Measurements from ENCODE around the gene MTRFR. TPM values are rescaled to one million over a fixed set of nuclear protein-coding genes. Genes with fewer than 3 reads are reported as not detected.
"Not testable (repeated sequence)": the region's sequence is repeated elsewhere in the genome, so short reads cannot be mapped to it uniquely, and the experiment has no call there.

The MTRFR gene
- 15.9 TPM for polyA plus RNA-seq
- long read RNA-seq, donor 1, transcript C12orf65-201 (3 exons, 2,073 nt), result major isoform, 5 of 5 reads
- long read RNA-seq, donor 1, partial matches to known transcripts, result 0 of 5 reads
- long read RNA-seq, donor 1, other reads (novel, unspliced or antisense), result 0 of 5 reads
- long read RNA-seq, donor 2, transcript C12orf65-201 (3 exons, 2,073 nt), result major isoform, 10 of 203 reads
- long read RNA-seq, donor 2, partial matches to known transcripts, result 192 of 203 reads
- long read RNA-seq, donor 2, other reads (novel, unspliced or antisense), result 0 of 203 reads
- long read RNA-seq, donor 3, result 0 reads
- long read RNA-seq, donor 4, partial matches to known transcripts, result 0 of 3 reads
- long read RNA-seq, donor 4, other reads (novel, unspliced or antisense), result 0 of 3 reads
- long read RNA-seq, donor 5, transcript C12orf65-201 (3 exons, 2,073 nt), result major isoform, 6 of 9 reads
- long read RNA-seq, donor 5, partial matches to known transcripts, result 0 of 9 reads
- long read RNA-seq, donor 5, other reads (novel, unspliced or antisense), result 0 of 9 reads
- long read RNA-seq, donor 6, transcript C12orf65-201 (3 exons, 2,073 nt), result major isoform, 8 of 10 reads
- long read RNA-seq, donor 6, partial matches to known transcripts, result 0 of 10 reads
- long read RNA-seq, donor 6, other reads (novel, unspliced or antisense), result 0 of 10 reads
- long read RNA-seq, donor 7, transcript C12orf65-201 (3 exons, 2,073 nt), result major isoform, 6 of 8 reads
- long read RNA-seq, donor 7, partial matches to known transcripts, result 0 of 8 reads
- long read RNA-seq, donor 7, other reads (novel, unspliced or antisense), result 0 of 8 reads
- long read RNA-seq, donor 8, transcript C12orf65-201 (3 exons, 2,073 nt), result major isoform, 19 of 152 reads
- long read RNA-seq, donor 8, partial matches to known transcripts, result 128 of 152 reads
- long read RNA-seq, donor 8, other reads (novel, unspliced or antisense), result 0 of 152 reads
- long read RNA-seq, donor 9, transcript C12orf65-201 (3 exons, 2,073 nt), result major isoform, 12 of 14 reads
- long read RNA-seq, donor 9, partial matches to known transcripts, result 0 of 14 reads
- long read RNA-seq, donor 9, other reads (novel, unspliced or antisense), result 0 of 14 reads
- long read RNA-seq, donor 10, transcript C12orf65-201 (3 exons, 2,073 nt), result major isoform, 16 of 168 reads
- long read RNA-seq, donor 10, partial matches to known transcripts, result 149 of 168 reads
- long read RNA-seq, donor 10, other reads (novel, unspliced or antisense), result 0 of 168 reads
- long read RNA-seq, donor 11, transcript C12orf65-201 (3 exons, 2,073 nt), result major isoform, 13 of 25 reads
- long read RNA-seq, donor 11, partial matches to known transcripts, result 8 of 25 reads
- long read RNA-seq, donor 11, other reads (novel, unspliced or antisense), result 0 of 25 reads

DNA sequence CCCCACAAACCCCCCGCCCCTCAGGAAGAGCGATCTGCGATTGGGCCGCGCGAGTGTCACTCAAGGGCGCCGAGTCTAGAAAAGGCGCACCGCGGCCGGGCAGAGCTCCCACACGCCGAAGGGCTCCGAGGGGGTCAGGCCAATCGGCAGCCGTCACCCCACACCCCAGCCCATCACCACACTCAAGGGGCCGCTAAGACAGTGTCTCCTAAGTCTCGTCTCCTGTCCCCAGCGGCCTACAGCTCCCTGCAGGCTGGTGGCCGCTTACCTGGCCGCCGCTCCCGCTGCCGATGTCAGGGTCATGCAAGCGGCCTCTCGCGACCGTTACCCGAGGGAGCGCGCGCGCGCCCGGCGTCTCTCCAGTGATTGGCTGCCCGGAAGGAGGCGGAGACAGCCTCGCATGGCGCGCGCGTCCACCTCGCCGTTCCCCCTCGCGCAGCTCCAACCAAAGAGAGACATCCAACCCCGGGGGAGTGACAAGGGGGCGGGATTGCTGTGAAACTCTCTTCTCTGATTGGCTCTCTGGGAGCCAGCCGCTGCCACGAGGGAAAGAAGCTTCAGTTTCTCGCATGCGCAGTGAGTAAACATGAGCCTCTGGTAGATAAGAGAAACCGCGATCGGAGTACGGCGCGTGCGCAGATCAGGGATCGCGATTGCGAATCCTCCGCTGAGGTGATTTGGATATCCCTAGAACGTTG lies at the start of gene MTRFR, which contains the start of gene MPHOSPH9:
TSS of gene MTRFR (plus strand) at position 630 of the 698 bp plus-strand sequence. CDS start 20,239 bp downstream, outside the sequence.
TSS of gene MPHOSPH9 (minus strand) at position 335 of the 698 bp plus-strand sequence. CDS start 2,777 bp downstream, outside the sequence.
- peaks cover 7% of the 10 kb centered on the region for H3K4me1 ChIP-seq (ENCODE audit: control insufficient read depth, insufficient read depth, low read length)
- H3K4me3 ChIP-seq (ENCODE audit: low read length), result peak within 1 kb of the TSS; percentile 88
- WGBS (ENCODE audit: insufficient coverage, low lambda C conversion rate), result no CpG with 5 or more reads among the region's 66 CpGs
- H3K36me3 ChIP-seq (ENCODE audit: control insufficient read depth, insufficient read depth, low read length), result peaks cover 5% of the 10 kb centered on the region
- DNase-seq, result peak; percentile 100
- H3K9me3 ChIP-seq (ENCODE audit: control insufficient read depth, low read depth, low read length), result no peaks in the 10 kb centered on the region
- H3K27ac ChIP-seq (ENCODE audit: low read length), result peak within 1 kb of the TSS; percentile 83
- no peaks in the 10 kb centered on the region for H3K27me3 ChIP-seq (ENCODE audit: control insufficient read depth, insufficient read depth, low read length)

DNA sequence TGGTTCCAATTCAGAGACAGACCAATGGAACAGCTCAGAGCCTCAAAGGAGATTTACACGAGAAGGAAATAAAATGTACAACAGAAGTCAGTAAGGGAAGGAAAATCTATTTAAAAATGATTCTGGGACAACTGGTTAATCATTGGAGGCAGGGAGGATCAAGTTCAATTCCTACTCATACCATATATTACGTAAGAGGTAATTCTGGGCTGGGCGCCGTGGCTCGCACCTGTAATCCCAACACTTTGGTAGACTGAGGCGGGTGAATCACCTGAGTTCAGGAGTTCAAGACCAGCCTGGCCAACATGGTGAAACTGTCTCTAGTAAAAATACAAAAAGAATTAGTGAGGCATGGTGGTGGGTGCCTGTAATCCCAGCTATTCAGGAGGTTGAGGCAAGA lies 45.6 kb upstream of the MTRFR start:
- peaks cover 21% of the 10 kb centered on the region for H3K36me3 ChIP-seq (ENCODE audit: control insufficient read depth, insufficient read depth, low read length)
- H3K4me1 ChIP-seq (ENCODE audit: control insufficient read depth, insufficient read depth, low read length), result no peaks in the 10 kb centered on the region
- H3K9me3 ChIP-seq (ENCODE audit: control insufficient read depth, low read depth, low read length), result no peaks in the 10 kb centered on the region
- no peak for DNase-seq
- no peaks in the 10 kb centered on the region for H3K27me3 ChIP-seq (ENCODE audit: control insufficient read depth, insufficient read depth, low read length)
- no peak overlapping the region for H3K4me3 ChIP-seq (ENCODE audit: low read length)
- H3K27ac ChIP-seq (ENCODE audit: low read length), result no peak overlapping the region
- 86% methylated on average over 1 of the region's 6 CpGs for WGBS (ENCODE audit: insufficient coverage, low lambda C conversion rate)

DNA sequence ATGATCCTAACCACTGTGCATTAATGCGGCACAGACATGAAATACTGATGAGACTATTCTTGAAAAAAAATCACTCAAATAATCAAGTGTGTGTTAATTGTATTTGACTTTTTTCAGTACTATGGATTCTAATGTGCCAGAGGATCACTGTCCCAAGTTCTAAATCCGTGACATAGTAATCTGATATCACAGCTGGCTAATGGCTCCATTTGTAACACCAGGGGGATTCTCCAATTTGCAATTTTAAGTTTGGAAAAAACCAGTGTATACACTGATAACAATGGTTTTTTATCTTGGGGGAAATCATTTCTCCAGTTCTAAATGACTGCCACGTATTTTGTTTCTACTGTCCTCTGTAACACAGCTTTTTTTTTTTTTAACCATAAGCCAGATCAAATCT lies 33.3 kb upstream of the MTRFR start:
- H3K36me3 ChIP-seq (ENCODE audit: control insufficient read depth, insufficient read depth, low read length), result peaks cover 24% of the 10 kb centered on the region

DNA sequence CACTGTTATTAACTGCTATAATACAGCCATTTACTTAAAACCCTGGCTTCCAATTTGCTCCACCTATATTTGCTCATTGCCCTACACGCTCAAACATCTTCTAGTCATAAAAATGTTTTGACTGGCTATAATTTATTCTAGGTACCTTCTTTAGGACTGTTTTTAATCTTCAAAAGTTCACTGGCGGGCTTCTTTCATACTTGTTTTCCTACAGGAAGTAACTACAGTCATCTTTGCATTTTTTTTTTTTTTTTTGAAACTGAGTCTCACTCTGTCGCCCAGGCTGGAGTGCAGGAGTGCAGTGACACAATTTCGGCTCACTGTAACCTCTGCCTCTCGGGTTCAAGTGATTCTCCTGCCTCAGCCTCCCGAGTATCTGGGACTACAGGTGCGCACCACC lies 32.8 kb upstream of the MTRFR start:
- Histone ChIP-seq H3K4me3 (ENCODE audit: low read length) (no peak overlapping the region), H3K27ac (ENCODE audit: low read length) (no peak overlapping the region), H3K9me3 (ENCODE audit: control insufficient read depth, low read depth, low read length) (no peaks in the 10 kb centered on the region), H3K4me1 (ENCODE audit: control insufficient read depth, insufficient read depth, low read length) (no peaks in the 10 kb centered on the region), H3K27me3 (ENCODE audit: control insufficient read depth, insufficient read depth, low read length) (no peaks in the 10 kb centered on the region), H3K36me3 (ENCODE audit: control insufficient read depth, insufficient read depth, low read length) (peaks cover 25% of the 10 kb centered on the region)
- DNase-seq, result no peak
- WGBS (ENCODE audit: insufficient coverage, low lambda C conversion rate), result 67% methylated on average over 1 of the region's 7 CpGs

More for the DNA sequence above, 33.3 kb upstream of the MTRFR start:
- H3K27me3 ChIP-seq (ENCODE audit: control insufficient read depth, insufficient read depth, low read length), result no peaks in the 10 kb centered on the region
- H3K4me3 ChIP-seq (ENCODE audit: low read length), result no peak overlapping the region
- H3K27ac ChIP-seq (ENCODE audit: low read length), result no peak overlapping the region
- no peak for DNase-seq
- H3K9me3 ChIP-seq (ENCODE audit: control insufficient read depth, low read depth, low read length), result no peaks in the 10 kb centered on the region
- WGBS (ENCODE audit: insufficient coverage, low lambda C conversion rate), result 100% methylated on average over 1 of the region's 3 CpGs
- H3K4me1 ChIP-seq (ENCODE audit: control insufficient read depth, insufficient read depth, low read length), result no peaks in the 10 kb centered on the region

DNA sequence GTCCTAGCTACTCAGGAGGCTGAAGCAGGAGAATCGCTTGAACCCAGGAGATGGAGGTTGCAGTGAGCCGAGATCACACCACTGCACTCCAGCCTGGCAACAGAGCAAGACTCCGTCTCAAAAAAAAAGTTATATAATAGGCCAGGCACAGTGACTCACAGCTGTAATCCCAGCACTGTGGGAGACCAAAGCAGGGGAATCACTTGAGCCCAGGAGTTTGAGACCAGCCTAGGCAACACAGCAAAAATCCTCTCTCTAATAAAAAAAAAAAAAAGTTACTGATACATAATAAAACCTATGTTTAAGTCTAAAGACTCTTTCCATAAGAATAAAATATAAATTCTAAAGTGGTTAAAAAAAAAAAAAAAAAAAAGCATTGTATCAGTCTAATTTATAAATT lies 26.4 kb upstream of the MTRFR start:
- not testable (repeated sequence) for H3K27me3 ChIP-seq (ENCODE audit: control insufficient read depth, insufficient read depth, low read length); H3K27ac ChIP-seq (ENCODE audit: low read length); H3K4me3 ChIP-seq (ENCODE audit: low read length); H3K9me3 ChIP-seq (ENCODE audit: control insufficient read depth, low read depth, low read length); H3K4me1 ChIP-seq (ENCODE audit: control insufficient read depth, insufficient read depth, low read length); DNase-seq
- WGBS (ENCODE audit: insufficient coverage, low lambda C conversion rate), result 100% methylated on average over 1 of the region's 3 CpGs
- H3K36me3 ChIP-seq (ENCODE audit: control insufficient read depth, insufficient read depth, low read length), result peaks cover 36% of the 10 kb centered on the region

DNA sequence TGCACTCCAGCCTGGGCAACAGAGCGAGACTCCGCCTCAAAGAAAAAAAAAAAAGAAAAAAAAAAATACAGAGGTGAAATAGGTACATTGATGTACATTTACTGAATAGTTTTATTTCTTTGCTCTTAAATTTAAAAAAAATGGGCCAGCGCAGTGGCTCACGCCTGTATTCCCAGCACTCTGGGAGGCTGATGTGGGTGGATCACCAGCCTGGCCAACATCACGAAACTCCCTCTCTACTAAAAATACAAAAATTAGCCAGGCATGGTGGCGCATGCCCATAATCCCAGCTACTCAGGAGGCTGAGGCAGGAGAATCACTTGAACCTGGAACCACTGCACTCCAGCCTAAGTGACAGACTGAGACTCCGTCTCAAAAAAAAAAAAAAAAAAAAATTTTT lies 25.4 kb upstream of the MTRFR start:
- not testable (repeated sequence) for H3K9me3 ChIP-seq (ENCODE audit: control insufficient read depth, low read depth, low read length)
- peaks cover 36% of the 10 kb centered on the region for H3K36me3 ChIP-seq (ENCODE audit: control insufficient read depth, insufficient read depth, low read length)
- WGBS (ENCODE audit: insufficient coverage, low lambda C conversion rate), result 100% methylated on average over 1 of the region's 7 CpGs

DNA sequence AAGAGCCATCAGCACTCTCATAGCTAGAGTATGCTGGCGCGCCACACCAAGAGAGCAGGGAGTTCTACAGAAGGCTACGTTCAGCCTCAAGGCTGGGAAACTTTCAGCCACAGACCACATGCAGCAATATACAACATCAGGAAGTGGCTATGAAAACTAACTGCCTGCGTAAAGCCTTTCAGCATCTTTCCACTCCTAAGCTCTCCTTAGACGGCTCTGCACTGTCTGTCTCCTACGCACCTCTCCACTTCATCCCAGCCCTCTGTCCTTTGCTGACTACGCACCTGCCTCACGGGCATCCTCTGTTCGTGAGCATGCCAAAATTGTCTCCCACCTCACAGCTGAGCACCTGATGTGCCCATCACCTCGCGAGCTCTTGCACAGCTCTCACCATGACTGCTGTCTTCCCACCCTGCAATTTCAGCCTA lies 10.0 kb upstream of the MTRFR start:
- no peaks in the 10 kb centered on the region for H3K27me3 ChIP-seq (ENCODE audit: control insufficient read depth, insufficient read depth, low read length)
- H3K9me3 ChIP-seq (ENCODE audit: control insufficient read depth, low read depth, low read length), result no peaks in the 10 kb centered on the region
- peaks cover 17% of the 10 kb centered on the region for H3K36me3 ChIP-seq (ENCODE audit: control insufficient read depth, insufficient read depth, low read length)
- WGBS (ENCODE audit: insufficient coverage, low lambda C conversion rate), result 100% methylated on average over 2 of the region's 11 CpGs
- DNase-seq, result peak in 1 of 2 donors; percentile 9
- no peaks in the 10 kb centered on the region for H3K4me1 ChIP-seq (ENCODE audit: control insufficient read depth, insufficient read depth, low read length)
- no peak overlapping the region for H3K27ac ChIP-seq (ENCODE audit: low read length)
- H3K4me3 ChIP-seq (ENCODE audit: low read length), result no peak overlapping the region

More for the DNA sequence above, 25.4 kb upstream of the MTRFR start:
- not testable (repeated sequence) for H3K27ac ChIP-seq (ENCODE audit: low read length); H3K4me1 ChIP-seq (ENCODE audit: control insufficient read depth, insufficient read depth, low read length); DNase-seq; H3K4me3 ChIP-seq (ENCODE audit: low read length); H3K27me3 ChIP-seq (ENCODE audit: control insufficient read depth, insufficient read depth, low read length)

DNA sequence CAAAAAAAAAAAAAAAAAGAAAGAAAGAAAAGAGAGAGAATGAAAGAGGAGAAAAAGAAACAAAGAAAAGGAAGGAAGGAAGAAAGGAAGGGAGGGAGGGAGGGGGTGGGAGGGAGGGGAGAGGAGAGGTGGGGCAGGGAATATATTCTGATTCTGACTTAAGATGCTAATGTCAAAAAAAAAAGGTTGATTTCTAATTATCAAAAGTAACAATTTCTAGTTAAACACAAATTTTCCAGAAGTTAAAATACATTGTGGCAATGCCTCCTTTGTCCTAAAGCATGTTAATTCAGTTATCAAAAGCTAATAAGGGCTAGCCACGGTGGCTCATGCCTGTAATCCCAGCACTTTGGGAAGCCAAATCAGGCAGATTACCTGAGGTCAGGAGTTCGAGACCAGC lies 7.8 kb upstream of the MTRFR start:
- Histone ChIP-seq H3K36me3 (ENCODE audit: control insufficient read depth, insufficient read depth, low read length) (peaks cover 13% of the 10 kb centered on the region), H3K4me1 (ENCODE audit: control insufficient read depth, insufficient read depth, low read length) (no peaks in the 10 kb centered on the region), H3K27me3 (ENCODE audit: control insufficient read depth, insufficient read depth, low read length) (no peaks in the 10 kb centered on the region), H3K27ac (ENCODE audit: low read length) (no peak overlapping the region), H3K9me3 (ENCODE audit: control insufficient read depth, low read depth, low read length) (no peaks in the 10 kb centered on the region), H3K4me3 (ENCODE audit: low read length) (no peak overlapping the region)
- no CpG with 5 or more reads among the region's 2 CpGs for WGBS (ENCODE audit: insufficient coverage, low lambda C conversion rate)
- DNase-seq, result no peak

DNA sequence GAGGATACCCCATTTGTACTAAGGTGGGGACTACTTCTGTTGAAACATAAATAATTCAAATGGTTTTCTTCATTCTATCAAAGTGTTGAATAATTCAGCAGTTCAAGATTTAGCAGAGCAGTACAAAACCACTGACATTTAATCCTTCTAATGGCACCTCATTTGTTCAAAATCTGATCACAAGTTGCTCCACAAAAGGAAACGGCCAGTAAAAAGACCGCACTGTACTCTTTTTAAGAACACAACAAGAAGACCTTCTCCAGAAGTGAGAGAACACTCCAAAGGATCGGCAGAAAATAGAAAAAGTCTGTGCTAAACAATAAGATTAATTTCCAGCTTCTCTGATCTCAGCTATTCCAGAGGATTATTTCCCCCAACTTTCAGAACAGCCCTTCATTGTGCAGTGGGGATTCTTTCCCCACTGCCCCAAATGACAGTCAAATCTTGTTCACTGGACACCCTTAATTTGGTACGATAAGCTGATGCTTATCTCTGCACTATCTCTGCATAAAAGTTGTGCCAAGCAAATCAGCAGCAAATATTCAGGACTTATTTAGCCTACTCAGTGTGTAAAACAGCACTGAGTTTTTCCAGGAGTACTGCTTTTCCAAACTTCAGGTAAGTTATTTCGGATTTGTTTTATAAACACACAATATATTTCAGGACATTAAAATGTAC lies 5.5 kb upstream of the MTRFR start:
- Histone ChIP-seq H3K4me3 (ENCODE audit: low read length) (no peak overlapping the region), H3K27ac (ENCODE audit: low read length) (no peak overlapping the region), H3K27me3 (ENCODE audit: control insufficient read depth, insufficient read depth, low read length) (no peaks in the 10 kb centered on the region), H3K36me3 (ENCODE audit: control insufficient read depth, insufficient read depth, low read length) (peaks cover 5% of the 10 kb centered on the region), H3K9me3 (ENCODE audit: control insufficient read depth, low read depth, low read length) (no peaks in the 10 kb centered on the region), H3K4me1 (ENCODE audit: control insufficient read depth, insufficient read depth, low read length) (peaks cover 3% of the 10 kb centered on the region)
- DNase-seq, result no peak
- WGBS (ENCODE audit: insufficient coverage, low lambda C conversion rate), result 100% methylated on average over 1 of the region's 5 CpGs
